Mesothelial cell of epicardium (in vitro differentiated cells): ENCODE measurements around the gene RBM19. TPM values are rescaled to one million over a fixed set of nuclear protein-coding genes. Genes with fewer than 3 reads are reported as not detected.

Source experiments
- DNase-seq, 2 experiments: peaks; one replicate each; pipeline ENCODE4 v3.0.0; 2021; ENCODE audit warnings: low spot score in 2 of 2; ENCODE audit not compliant: unreplicated experiment in 2 of 2
- H3K27ac Mint-ChIP-seq: 2 replicates; pipeline ENCODE4 v1.8.0; 2021; ENCODE audit warnings: mixed read lengths
- H3K27me3 Mint-ChIP-seq: 2 replicates; pipeline ENCODE4 v1.8.0; 2021; ENCODE audit warnings: low read depth, mixed read lengths
- H3K36me3 Mint-ChIP-seq: 2 replicates; pipeline ENCODE4 v1.8.0; 2021; ENCODE audit warnings: mixed read lengths
- H3K4me1 Mint-ChIP-seq: 2 replicates; pipeline ENCODE4 v1.8.0; 2021; ENCODE audit warnings: mixed read lengths
- H3K4me3 Mint-ChIP-seq: 2 replicates; pipeline ENCODE4 v1.8.0; 2021; ENCODE audit warnings: mild to moderate bottlenecking, moderate library complexity, mixed read lengths
- H3K9me3 Mint-ChIP-seq: 2 replicates; pipeline ENCODE4 v1.8.0; 2021; ENCODE audit warnings: mixed read lengths
- total RNA-seq: library from RNA; stranded (reverse); gene quantifications from 3 replicates; pipeline ENCODE4 v1.2.1, GENCODE V29; 2021
- TF ChIP-seq, protein P1 (sequence below): fragments of 200-600 bp; sonication (generic); IDR thresholded peaks from one replicate; pipeline ENCODE4 v1.5.0; 2021; ENCODE audit warnings: antibody characterized with exemption; ENCODE audit not compliant: unreplicated experiment

Gene RBM19
- total RNA-seq, 1 donor from 2014 or later = 43.4 TPM

DNA sequence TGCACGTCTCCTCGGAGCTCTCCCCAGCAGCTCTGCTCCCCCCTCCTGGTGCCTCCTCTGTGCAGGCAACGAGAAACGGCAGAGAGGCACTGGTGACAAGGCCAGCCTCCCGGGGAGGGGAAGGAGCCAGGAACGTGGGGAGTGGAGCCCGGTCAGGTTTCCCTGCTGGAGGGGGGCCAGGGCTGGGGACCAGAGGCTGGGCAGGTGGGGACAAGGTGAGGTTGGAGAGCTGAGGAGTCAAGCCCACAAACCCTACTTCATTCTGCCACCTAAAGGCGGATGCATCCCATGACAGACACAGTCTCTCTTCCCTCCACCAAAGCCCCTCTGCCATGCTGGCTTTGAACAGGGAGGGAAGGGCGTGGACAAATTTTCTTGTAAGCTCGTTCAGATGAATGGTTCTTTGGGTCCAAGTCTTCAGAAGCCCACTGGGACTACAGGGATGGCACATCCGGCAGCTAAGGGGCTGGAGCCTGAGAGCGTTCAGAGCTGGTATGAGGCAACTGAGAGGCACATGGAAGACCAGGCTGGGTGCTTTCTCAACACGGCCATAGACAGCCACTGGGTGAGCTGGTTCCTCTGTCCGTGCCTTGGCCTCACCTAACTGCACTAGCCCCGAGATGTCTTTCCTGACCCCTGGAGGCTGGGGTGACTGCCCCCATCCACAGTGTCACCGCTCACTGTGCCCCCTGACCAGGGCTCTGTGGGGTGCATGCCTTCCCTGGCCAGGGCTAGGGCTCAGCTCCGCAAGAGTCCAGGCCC lies 105.9 kb downstream of the RBM19 start:
- TF ChIP-seq, protein P1, sequence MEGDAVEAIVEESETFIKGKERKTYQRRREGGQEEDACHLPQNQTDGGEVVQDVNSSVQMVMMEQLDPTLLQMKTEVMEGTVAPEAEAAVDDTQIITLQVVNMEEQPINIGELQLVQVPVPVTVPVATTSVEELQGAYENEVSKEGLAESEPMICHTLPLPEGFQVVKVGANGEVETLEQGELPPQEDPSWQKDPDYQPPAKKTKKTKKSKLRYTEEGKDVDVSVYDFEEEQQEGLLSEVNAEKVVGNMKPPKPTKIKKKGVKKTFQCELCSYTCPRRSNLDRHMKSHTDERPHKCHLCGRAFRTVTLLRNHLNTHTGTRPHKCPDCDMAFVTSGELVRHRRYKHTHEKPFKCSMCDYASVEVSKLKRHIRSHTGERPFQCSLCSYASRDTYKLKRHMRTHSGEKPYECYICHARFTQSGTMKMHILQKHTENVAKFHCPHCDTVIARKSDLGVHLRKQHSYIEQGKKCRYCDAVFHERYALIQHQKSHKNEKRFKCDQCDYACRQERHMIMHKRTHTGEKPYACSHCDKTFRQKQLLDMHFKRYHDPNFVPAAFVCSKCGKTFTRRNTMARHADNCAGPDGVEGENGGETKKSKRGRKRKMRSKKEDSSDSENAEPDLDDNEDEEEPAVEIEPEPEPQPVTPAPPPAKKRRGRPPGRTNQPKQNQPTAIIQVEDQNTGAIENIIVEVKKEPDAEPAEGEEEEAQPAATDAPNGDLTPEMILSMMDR = no peak
- Mint-ChIP-seq H3K9me3 (peaks cover 5% of the 10 kb centered on the region), H3K27ac (no peak overlapping the region), H3K4me1 (peaks cover 7% of the 10 kb centered on the region), H3K4me3 (no peak overlapping the region), H3K27me3 (no peaks in the 10 kb centered on the region), H3K36me3 (peaks cover 4% of the 10 kb centered on the region)
- DNase-seq = no peak

DNA sequence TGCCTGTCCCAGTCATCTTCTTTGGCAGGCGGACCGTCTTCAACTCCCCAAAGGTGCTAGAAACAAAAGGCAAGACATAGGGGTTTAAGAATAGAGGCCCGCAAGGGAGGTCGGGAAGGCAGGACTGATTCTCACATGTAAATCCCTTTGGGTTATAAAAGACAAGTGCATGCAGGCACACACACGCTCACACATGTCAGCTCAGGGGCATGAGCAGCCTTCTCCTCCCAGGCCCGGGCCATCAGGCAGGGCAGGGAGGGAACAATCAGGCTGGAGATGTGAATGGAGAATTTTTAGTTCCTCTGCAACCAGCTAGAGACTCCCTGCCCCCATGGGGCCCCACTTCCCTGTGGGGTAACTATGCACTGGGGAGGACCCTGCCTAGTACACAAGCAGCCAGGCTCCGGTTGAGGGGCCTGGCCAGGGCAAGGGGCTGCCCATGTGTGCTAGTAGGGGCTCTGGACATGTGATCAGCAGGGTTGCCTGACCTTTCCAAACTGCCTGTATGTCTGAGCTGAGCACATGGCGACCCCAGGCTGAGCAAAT lies 107.2 kb downstream of the RBM19 start:
- Mint-ChIP-seq H3K9me3 (no peaks in the 10 kb centered on the region), H3K27ac (no peak overlapping the region), H3K4me1 (peaks cover 7% of the 10 kb centered on the region), H3K36me3 (no peaks in the 10 kb centered on the region), H3K4me3 (no peak overlapping the region), H3K27me3 (no peaks in the 10 kb centered on the region)
- TF ChIP-seq, protein P1 = no peak
- no peak for DNase-seq

DNA sequence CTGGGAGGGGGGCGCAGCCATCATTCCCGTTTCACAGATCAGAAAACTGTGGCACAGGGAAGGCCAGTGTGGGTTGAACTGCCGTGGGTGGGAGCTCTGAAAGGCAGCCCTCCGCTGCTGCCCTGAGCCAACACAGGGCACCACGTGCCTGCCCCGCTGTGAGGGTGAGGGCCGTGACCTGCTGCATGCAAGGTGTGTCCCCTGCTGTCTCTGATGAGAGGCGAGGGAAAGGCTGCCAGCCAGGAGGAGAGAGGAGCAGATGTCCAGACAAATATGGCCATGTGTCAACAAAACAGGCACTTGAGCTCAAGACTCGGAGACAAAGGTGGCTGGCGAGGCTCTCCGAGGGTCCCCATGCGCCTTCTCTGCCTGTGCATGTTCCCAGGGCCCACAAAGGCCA lies 108.8 kb downstream of the RBM19 start:
- Mint-ChIP-seq H3K9me3 (no peaks in the 10 kb centered on the region), H3K27ac (no peak overlapping the region)

DNA sequence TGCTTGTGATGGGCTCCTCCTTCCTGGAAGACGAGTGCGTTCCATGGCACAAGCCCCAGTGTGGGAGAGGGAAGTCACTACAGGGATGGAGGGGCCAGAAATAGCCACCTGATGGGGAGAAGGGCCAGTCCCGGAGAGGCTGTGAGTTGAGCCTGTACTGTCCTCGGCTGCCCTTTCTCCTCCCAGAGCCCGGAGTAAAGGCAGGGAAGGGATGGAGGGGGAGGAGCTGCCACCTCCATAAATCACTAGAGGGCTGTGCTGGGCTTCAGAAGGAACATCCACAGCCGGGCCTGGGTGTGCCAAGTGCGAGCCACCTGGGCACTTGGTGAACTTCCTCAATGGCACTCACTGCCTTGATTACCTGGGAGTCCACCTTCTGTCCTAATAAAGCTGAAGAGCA lies 110.1 kb downstream of the RBM19 start:
- no peak overlapping the region for H3K4me3 Mint-ChIP-seq
- H3K27me3 Mint-ChIP-seq = no peaks in the 10 kb centered on the region
- TF ChIP-seq, protein P1 = no peak

More for the DNA sequence above, 108.8 kb downstream of the RBM19 start:
- Mint-ChIP-seq H3K4me3 (no peak overlapping the region), H3K4me1 (peaks cover 4% of the 10 kb centered on the region), H3K36me3 (no peaks in the 10 kb centered on the region), H3K27me3 (no peaks in the 10 kb centered on the region)
- no peak for DNase-seq
- TF ChIP-seq, protein P1 = no peak

DNA sequence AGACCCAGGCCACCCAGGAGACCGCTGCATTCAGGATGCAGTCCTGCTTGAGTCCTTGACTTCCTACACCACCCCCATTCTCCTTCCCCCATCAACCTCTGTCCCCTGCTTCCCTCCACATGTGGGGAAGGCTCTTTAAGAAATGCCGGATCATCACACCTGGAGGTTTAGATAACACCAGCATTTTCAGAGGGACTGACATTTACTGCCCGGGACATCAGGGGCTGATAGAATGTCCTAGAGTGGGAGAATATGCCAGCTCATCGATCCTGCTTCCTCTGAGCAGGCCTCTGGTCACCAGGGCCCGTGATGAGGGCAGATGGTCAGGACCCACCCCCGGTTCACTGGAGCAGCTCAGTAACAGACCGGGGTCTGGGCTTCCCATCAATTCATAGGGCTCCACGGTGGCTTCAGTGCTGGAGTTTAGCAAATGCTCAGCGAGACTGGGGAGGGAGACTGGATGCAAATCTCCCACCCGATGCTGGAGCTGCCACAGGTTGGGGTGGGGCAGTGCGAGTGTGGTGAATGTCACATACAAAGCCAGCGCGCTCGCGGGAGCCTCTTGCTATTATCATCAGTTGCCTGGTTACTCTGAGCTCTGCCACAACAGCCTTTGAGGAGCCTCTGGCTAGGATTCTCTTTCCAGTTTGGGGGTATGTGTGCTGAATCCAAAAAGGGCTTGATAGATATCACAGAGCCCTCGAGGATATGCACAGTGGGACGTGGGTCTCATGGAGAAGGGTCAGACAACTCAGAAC lies 111.6 kb downstream of the RBM19 start:
- Mint-ChIP-seq H3K27ac (no peak overlapping the region), H3K9me3 (no peaks in the 10 kb centered on the region), H3K36me3 (no peaks in the 10 kb centered on the region), H3K4me1 (no peaks in the 10 kb centered on the region), H3K4me3 (no peak overlapping the region), H3K27me3 (no peaks in the 10 kb centered on the region)
- no peak for DNase-seq
- TF ChIP-seq, protein P1 = no peak

More for the DNA sequence above, 110.1 kb downstream of the RBM19 start:
- H3K27ac Mint-ChIP-seq = no peak overlapping the region
- no peaks in the 10 kb centered on the region for H3K9me3 Mint-ChIP-seq
- H3K36me3 Mint-ChIP-seq = no peaks in the 10 kb centered on the region
- no peak for DNase-seq
- H3K4me1 Mint-ChIP-seq = no peaks in the 10 kb centered on the region
